NOMO-1 treated with DMSO at 0.1 percent for 48 hours (cell line): Measurements from ENCODE around the gene ADGRL3.
"Not testable (repeated sequence)": the region's sequence is repeated elsewhere in the genome, so short reads cannot be mapped to it uniquely, and the experiment has no call there.

Experiments used
- DNase-seq: peaks from one replicate; lab custom pipeline; 2025; ENCODE audit not compliant: unreplicated experiment; lab: John Stamatoyannopoulos, UW

ADGRL3 gene

DNA sequence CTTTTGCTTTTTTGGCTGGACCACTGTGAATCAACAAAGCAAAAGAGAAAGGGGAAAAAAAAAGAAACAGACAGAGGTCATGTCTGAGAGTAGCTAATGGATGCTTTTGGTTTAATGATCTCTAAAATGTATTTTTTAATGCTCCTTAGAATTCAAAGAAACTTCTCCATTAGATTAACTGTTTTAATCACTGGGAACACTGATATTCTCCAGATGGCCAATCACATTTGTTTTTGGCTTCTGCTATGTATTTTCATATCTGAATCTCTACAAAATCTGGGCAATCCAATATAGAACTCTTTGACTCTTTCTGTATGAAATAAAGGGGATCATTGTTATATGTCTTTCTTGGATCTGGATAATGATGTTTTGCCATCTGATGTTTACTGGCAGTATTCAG is 278.2 kb downstream of the ADGRL3 start:
- no peak for DNase-seq

DNA sequence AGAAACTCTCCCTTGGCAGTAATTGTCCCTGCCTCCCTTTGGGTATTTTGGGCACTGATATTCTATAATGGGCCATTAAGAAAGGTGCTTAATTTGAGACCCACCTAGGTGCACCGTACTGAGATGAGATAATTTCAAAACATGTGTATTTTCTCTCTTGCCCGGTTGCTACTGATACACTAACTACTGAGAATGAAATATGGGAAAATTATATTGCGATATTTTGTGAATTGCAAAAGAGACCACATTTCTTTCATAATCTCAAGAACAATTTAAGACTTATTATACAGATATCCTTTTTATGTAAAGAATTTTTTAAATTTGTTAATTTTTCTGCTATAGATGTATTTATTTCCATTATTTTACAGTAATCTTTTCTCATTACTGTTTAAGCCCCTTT is 284.9 kb downstream of the ADGRL3 start:
- DNase-seq = peak; percentile 39

DNA sequence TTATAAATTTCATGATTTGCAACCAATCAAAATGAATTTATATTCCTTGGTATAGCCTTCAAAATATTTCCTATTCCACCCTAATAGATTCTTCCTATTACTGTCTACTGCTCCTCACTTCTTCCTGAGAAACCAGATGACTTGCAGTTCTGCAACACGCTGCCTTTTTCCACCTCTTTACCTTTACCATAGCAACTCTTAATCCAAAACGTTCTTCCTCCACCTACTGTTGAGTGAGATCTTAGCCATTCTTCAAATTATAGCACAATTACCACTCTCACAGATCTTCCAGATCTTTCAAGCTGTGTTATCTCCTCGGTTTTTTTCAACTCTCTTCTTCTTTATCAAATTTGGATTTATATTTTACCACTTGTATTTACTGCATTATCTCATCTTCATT is 289.8 kb downstream of the ADGRL3 start:
- DNase-seq = no peak

DNA sequence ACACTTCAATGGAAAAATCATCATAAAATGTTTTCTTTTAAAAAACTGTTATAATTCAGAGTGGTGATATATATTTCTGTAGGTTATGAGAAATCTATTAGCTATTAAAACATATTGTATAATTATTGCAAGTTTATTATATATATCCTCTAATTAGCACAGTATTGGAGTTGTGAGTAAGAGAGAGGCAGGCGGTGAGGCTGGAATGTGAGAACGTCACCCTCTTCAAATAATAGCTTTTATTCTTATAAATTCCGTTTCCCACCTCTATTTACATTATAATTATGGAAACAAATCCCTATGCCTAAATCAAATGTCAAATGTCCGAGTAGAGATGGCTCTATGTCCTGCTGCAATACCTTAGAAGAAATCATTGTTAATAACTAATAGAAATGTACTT is 292.9 kb downstream of the ADGRL3 start:
- no peak for DNase-seq

DNA sequence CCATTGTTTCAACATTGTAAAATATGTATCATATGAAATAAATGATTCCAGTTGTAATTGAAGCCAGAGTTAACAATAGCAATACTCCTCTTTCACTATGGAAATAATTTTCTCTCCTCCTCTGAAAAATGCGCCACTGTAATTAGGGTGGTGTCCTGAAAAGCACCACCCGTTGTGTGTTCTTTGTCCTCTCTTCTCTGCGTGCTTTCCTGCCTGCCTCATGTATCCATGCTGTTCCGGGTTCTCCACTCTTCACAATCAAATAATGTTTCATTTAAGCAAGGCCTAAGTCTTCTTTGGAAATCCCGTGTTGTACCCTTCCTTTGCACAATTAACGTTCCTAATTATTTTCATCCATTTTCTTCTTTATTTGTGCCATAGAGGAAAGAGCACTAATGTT is 293.3 kb downstream of the ADGRL3 start:
- DNase-seq = no peak

DNA sequence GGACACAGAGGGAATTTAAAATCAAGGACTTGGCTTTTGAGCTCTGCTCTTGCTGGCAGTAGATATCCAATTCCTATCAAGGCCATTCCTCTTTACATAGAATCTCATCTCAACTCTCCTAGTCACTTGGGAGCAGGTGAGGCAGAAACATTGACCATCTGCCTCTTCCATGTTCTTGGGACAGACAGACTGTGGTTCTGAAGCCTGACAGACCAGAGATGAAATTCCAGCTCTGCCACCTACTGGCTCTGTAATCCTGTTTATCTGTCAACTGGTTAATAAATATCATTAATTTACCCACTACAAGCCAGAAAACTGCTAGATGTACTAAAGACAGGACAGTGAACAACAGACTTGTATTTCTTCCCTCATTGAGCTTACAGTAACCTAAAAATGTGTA is 300.8 kb downstream of the ADGRL3 start:
- no peak for DNase-seq

DNA sequence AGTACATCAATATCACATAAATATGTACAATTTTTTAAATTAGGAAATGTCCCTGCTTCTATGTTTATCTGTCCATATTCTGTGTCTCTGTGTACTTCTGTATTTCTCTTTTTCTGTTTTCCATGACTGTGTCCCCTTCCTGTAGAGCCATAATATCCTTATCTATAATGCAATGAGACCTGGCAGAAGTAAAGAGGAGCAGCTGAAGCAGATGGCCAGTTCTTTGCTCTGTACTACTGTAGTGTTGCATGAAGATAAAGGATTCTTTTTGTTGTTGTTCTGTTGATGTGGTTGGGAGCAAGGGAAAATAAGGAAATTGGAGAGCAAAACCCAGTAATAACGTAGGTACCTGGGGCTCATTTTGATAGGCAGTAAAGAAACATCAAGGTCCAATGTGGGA is 301.7 kb downstream of the ADGRL3 start:
- DNase-seq = no peak

DNA sequence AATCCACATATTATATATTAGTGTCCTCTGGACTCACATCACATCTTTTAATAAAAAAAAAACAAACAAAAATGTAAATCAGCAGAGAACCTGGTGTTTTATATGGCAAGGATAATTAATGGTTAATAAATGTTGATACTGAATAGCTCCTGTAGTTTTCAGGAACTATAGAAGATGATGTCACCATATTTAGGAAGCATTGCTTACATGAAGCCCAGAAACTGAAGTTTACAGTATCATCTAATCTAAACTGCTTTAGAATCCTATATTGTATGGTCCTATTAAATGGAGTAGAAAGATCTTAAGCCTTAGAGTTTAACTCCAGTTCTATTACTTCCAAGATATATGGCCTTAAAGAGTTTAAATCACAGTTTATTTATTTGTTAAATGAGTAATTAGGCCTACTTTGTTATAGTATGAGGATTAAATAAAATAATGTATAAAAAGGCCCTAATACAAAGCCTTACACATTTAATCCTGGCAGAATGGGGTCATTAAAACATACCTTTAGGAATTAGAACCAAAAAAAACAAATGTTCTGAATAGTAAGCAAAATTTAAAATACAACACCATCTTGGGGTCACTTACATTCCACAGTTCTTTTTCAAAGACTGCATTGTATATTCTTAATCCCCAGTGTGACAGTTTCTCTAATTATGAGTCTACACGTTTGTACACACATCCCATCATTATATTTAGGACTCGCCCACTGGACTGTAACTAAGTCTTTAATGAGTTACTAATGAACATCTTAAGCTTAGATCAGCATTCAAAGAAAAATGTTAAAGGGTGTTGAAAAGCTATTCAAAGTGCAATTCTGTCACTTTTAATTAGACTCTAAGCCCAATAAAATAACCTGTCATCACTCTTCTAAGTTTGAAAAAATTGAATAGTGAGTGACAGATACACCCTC is 305.9 kb downstream of the ADGRL3 start:
- DNase-seq = no peak

DNA sequence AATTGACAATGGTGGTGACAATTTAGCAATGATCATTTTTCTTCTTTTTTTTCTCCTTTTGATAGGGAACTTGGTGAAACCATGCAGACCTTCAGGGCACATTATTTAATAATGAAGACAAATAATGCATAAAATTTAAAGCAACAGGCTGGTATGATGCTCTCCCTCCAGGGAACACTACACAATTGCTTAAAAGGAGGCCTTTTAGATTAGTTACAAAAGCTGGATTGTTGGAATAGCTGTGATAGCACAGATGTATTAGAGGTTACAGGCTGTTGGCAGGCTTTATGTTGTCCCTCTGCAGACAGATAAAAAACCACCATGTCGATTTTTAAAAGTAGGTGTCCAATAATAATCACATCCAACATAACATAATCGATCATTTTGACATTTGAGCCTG is 307.0 kb downstream of the ADGRL3 start:
- DNase-seq = no peak

DNA sequence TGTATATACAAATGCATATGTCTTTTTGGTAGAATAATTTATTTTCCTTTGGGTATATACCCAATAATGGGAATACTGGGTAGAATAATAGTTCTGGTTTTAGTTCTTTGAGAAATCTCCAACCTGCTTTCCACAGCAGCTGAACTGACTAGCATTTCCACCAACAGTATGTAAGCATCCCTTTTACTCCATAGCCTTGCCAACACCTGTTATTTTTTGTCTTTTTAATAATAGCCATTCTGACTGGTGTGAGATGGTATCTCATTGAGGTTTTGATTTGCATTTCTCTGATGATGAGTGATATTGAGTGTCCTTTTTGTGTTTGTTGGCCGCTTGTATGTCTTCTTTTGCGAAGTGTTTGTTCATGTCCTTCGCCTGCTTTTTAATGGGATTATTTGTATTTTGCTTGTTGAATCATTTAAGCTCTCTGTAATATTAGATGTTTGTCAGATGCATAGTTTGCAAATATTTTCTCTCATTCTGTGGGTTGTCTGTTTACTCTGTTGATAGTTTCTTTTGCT is 309.7 kb downstream of the ADGRL3 start:
- not testable (repeated sequence) for DNase-seq

DNA sequence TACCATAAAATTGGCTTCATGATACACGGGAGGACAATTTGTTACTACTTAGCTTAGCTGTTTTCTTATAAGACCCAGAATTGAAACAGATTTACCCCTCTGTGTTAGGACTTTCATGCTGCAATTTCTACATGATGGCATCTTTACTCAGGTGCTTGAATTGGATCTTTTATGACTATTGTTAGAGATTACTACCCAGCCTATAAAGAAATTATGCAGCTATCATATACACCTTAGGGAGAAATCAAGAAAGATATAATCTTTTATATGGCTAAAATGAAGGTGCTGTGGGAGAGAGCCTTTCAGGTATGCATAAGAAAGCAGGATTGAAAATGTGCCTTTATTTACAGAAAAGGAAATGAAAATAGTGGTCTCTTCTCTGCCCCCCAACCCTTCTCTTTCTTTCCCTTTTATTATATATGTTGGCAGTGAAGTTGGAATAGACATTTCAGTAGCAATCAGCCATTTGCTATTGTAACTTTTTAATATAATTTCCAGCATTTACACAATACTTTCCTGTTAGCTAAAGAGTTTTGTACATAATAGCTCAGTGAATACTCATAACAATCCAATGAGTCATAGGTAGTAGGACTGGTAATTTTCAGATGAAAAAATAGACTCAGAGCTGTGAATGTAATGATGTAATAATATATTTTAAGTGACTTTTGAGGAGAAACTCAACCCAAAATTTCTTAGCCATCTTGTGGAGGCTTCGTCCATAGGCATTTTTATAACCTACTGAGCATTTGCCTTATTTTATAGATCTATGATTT is 311.8 kb downstream of the ADGRL3 start:
- no peak for DNase-seq

DNA sequence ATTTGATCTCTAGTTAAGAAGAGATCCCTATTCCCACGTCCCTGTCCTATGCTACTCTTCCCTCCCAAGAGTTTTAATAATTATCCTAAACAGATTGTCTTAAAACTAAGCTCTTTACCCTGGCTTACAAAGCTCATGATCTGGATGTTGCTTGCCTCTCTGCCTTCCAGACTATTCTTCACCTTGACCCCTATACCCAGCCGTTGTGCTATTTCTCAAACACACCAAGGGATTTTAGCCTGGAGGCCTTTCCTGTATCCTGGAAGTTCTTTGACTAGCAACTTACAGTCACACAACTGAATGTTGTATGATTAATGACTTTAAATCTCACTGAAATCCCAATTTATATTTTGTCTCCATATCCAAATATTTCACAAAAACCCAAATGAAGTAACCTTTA is 314.9 kb downstream of the ADGRL3 start:
- DNase-seq = no peak

DNA sequence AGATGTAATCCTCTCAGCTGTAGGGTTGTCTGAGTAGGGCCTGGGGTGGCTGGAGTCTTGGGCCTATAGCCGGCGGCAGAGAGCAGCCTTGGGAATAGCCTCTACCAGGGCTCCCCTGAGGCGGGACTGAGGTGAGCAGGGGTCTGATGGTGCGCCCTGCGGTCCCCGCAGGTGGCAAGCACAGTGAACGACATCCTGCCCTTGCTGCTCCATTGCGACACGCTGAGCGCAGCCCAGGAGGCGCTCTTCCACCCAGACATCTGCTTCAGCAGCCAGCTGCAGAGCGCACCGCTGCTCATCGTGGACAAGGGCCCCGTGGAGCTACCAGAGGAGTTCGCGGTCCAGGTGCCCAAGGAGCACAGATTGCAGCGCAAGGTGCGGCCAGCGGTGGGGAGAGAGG is 317.0 kb downstream of the ADGRL3 start:
- DNase-seq = no peak

DNA sequence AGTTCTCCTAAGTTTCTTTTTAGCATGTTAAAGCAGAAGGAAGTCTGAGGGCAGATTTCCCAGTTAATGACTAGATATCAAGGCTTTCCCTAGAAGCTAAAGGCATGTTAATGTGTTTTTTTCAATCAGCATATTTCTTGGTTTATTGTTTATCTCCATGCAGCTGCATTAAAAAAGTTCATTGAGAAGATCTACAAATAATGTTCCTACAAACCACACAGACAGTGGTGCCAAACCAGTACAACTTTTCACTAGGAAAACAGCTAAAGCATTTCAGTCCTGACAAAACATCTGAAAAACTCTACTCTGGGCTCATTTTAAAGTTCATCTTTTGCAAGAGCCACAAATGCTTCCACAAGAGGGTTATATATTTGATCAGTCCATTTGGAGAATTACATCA is 320.0 kb downstream of the ADGRL3 start:
- no peak for DNase-seq

DNA sequence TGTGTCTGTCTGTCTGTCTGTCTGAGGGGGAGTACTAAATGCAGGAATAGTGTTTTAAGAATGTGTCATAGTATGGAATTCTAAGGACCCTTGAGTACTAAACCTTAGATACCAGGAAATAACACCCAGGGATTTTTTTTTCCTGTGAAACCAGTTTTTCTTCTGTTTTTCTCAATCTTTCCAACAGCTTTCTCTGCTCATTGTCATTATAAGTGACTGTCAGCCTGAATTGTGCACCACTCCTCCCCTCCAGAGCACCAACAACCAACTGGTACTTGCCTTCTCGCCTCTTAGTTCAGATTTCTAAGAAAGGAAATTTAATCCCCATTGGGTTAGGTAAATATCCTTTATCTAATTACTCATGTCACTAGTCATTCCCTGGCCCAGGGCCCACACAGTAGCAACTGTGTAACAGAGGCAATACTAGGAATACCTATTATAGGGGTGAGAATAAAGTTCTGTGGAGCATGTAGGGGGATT is 320.6 kb downstream of the ADGRL3 start:
- no peak for DNase-seq

DNA sequence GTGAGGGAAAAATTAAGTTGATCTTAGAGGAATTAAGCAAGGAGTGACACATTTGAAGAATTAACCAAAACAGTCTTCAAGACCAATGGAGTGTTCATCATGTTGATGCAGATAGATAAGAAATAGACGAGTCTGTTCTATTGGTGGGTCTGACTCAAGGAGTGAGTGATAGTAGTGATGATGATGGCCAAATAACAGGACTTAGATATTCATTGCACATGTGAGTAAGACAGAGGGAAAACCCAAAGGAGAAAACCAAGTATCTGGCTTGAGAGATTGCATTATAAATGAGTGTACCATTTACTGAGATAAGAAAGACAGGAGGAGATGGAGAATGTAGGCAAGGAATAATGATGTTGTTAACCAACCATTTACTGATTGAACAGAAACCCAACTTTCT is 321.3 kb downstream of the ADGRL3 start:
- DNase-seq = no peak

DNA sequence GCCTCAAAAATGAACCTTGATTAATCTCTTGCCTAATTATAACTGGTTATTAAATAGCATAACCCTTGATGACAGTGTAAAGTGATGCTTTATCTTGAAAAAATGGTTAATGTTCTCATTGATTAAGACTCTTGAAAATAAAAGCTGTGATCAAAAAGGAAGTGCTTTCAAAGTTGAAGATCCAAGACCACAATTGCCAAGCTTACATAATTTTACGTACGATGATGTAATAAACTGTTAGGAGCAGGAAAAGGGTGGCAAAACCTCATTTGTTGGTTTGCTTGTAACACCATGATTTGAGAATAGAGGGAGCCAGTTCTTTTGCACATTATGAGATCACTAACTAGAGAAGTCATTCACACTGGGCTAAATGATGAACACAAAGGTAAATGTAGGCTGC is 322.2 kb downstream of the ADGRL3 start:
- DNase-seq = peak; percentile 57

DNA sequence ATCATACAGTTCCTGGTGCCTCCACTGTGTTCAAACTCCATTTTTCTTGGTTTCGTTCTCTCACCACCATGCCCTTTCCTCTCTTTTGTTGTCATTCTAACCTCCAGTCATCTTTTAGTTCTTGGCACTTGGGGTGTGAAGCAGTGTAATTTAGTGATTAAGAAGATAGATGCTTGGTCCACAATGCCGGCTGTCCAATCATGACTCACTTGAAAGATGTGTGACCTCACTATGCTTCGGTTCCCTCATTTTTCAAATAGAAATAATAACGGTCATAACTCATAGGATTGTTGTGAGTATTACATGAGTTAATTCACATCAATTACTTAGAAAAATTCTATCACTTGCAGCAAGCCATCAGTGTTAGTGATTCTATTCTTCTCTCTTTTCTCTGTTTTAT is 327.8 kb downstream of the ADGRL3 start:
- no peak for DNase-seq

DNA sequence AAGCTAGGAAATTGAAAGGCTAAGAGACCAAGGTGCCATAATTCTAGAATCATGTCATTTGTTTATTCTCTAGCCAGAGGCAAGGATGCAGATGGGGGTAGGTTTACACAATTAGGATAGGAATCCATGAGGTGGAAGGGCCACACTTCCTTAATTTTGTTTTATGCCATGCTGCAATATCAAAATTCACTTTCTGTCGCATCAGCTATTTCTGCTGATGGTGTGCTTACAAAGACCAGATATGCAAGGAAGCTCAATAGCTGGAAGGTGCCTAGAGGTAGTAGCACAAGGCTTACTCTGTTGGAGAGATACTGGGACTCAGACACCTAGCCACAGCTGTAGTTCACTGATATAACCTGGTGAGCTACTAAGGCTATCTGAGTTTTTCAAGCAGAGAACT is 328.5 kb downstream of the ADGRL3 start:
- DNase-seq = no peak

DNA sequence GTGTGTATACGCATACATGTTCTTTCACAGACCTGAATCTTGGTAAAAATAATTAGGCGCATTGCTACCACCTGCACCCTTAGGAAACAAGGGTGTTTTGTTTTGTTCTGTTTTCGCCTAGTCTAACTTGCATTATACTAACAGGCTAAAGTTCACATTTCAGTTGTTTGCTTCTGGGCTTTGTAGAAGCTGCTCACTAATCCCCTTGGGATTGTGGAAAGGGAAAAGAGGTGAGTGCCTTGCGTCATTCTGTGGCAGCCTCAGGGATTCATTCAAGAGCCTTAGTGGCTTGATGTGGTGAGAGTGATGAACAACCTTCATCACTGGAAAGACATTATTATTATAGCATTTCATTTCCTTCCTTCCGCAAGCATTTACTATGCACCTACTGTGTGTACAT is 331.1 kb downstream of the ADGRL3 start:
- no peak for DNase-seq

DNA sequence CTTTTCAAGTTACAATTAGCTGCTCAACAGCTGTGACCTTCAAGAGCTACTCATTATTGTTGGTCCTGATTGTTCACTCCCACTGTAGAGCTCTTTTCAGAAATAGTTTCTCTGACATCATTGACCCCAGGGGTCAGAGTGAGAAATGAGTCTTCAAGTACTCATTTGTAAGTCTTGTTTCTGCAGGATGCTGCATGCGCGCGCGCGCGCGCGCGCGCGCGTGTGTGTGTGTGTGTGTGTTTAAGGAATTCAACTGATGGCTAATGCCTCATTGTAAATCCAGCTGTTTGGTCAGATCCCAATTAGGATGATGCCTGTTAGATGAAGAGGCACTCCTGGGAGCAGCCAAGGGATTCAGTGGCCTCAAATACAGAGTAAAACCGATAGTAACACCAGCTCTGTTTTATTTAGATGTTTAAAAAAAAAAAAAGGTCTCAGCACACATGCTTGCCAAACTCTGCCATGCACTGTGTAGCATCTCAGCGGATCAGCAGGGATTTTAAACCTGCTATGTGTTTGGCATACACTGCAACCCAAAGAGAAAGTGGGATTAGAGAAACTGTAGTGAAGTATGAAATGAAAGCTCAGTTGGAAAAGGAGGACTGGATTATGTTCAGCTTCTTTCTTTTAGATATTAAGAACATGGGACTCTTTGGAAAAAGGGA is 332.3 kb downstream of the ADGRL3 start:
- DNase-seq = no peak
